GM18873 (cell line): ENCODE measurements around the gene SQSTM1.
"Not testable (repeated sequence)": the region's sequence is repeated elsewhere in the genome, so short reads cannot be mapped to it uniquely, and the experiment has no call there.

Experiments
- ATAC-seq: cut with Tn5 transposase; IDR thresholded peaks from one replicate; pipeline ENCODE4 v1.9.1; 2021; ENCODE audit warnings: mild to moderate bottlenecking, moderate library complexity, moderate number of reproducible peaks; ENCODE audit not compliant: unreplicated experiment, low FRiP score

Gene SQSTM1

DNA sequence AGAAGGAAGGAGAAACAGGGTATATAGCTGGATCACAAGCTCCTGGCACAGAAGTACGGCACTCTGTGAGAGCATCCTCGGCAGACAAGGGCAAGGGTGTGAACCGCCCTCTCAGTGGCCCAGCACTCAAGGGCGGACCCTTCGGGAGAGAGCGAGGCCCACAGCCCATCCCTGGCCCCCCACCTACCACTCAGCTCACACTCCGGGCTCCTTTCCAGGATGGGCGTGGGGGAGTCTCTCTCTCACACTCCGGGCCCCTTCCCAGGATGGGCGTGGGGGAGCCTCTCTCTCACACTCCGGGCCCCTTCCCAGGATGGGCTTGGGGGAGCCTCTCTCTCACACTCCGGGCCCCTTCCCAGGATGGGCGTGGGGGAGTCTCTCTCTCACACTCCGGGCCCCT, 50.8 kb downstream of the SQSTM1 start:
- ATAC-seq, result not testable (repeated sequence)

DNA sequence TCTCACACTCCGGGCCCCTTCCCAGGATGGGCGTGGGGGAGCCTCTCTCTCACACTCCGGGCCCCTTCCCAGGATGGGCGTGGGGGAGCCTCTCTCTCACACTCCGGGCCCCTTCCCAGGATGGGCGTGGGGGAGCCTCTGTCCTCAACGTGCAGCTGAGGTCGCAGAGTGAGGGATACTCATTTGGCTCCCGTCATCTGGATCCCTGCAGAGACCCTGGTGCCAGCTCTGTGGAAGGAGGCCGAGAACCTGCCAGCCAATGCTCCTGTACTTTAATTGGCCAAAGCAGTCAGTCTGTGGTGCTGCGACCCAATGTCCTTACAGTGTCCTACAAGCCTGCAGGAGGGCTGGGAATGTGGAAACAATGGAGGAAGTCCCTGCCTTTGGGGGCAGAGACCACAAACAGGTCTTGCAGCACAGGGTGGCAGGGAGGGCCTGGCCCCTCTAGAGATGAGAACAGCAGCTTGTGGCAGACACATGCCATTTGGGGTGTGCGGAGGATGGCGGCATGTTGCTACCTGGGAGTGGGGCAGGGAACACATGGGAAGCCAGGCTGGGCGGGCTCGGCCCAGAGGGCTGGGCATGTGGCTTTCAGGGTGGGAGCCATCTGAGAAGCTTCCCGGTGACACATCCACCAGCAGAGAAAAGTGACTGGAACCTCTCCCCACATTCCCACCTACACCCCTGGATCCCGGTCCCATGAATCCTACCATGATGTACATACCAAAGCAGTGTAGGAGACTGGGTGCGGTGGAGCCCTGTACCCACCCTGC, 51.5 kb downstream of the SQSTM1 start:
- ATAC-seq, result no peak

DNA sequence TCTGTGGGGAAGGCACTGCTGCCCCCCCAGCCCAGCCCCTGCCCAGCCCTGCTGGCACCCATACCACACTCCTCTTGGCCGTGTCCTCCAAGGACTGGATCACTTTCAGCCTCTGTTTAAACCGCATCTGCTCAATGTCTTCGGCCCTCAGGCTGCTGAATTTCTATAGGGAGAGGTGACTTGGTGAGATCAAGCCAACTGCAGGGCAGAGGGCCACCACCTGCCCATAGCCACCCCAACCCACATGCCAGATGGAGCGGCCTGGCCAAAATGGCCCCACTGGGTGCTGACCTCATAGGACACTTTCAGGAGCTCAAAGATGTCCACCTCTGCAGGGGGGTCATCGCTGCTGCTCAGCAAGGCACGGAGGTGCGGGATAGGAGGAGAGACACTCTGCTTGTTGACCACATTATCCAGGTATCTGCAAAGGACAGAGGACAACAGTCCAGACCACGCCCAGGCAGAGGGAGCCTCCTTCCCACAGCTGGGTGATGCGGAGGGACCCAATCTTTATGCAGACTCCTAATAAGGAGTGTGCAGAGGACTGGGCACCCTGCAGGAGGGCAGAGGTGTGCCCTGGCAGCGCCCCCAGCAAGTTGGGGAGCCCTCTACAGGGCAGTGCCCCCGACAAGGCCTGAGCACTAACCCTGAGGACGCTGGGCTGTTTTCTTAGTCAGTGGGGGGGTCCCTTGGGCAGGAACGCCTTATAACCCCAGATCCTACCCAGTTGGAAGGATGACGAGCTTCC, 52.3 kb downstream of the SQSTM1 start:
- ATAC-seq, result no peak

DNA sequence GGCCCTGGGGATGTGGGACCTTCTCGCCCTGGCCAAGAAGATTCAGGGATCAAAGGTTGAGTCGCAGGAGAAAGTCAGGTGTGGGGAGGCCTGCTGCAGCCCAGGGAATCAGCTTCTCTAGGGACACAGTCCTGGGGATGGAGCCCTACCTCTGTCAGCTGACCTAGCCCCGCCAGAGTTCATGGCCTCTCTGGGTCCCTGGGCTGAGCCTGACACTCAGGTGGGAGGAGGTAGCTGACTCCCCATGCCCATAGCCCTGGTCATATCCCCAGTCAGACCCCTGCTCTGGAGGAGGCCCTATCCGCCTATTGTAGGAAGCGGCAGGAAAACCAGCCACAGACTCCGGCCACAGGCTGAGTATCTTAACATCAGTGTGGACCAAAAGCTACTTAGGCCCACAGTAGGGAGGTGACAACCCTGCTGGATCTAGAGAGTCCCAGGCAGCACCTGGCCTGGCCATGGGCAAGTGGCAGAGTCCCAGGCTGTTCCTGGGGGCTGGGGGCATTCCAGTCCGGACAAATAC, 52.9 kb downstream of the SQSTM1 start:
- no peak for ATAC-seq

DNA sequence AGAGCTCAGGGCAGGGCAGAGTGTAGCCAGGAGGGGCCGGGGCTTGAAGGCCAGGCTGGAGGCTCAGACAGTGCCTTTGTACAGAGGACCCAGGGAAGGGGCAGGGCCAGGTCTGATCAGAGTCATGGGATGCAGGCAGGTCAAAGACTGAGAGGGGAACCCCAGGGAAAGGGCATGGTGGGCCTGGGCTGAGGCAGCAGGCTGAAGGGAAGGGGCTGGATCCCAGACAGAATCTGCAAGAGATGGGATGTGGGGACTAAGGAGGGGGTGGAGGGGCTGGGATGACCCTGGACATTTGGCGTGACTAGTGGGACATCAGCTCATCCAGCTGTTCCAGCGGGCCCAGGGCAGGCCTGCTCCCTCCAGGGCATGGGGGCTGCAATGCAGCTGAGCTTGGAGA, 53.4 kb downstream of the SQSTM1 start:
- no peak for ATAC-seq

DNA sequence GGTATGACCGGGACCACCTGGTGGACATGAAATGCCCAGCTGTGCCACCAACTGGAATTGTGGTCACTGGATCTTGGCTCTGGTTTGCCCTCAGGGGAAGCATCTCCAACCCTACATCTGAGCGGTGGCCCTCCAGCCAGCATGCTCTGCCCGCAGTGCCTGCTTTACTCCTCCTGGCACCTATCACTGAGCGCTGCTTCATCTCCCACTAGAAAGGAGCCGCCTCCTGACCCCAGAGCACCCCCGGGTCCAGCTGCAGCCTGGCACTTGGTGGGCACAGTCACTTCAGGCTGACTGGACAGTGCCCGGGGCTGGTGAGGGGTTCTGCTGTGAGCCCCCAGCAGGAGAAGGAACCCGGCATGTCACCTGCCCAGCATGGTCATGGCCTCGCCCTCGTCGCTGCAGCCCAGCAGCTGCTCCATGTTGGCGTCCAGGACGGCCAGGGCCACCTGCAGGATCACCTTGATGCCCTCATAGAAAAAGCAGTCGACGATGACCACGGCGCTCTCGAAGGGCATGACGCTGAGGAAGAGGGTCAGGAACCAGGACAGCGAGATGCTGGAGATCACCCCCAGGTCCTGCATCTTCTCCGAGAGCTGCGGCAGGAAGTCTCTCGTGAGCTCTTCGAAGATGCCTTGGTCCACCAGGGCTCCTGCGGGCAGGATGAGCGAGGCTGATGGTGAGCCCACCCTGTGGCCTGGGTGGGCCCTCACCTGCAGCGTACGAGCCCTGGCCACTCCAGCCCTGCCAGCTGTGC, 54.0 kb downstream of the SQSTM1 start:
- ATAC-seq, result no peak

DNA sequence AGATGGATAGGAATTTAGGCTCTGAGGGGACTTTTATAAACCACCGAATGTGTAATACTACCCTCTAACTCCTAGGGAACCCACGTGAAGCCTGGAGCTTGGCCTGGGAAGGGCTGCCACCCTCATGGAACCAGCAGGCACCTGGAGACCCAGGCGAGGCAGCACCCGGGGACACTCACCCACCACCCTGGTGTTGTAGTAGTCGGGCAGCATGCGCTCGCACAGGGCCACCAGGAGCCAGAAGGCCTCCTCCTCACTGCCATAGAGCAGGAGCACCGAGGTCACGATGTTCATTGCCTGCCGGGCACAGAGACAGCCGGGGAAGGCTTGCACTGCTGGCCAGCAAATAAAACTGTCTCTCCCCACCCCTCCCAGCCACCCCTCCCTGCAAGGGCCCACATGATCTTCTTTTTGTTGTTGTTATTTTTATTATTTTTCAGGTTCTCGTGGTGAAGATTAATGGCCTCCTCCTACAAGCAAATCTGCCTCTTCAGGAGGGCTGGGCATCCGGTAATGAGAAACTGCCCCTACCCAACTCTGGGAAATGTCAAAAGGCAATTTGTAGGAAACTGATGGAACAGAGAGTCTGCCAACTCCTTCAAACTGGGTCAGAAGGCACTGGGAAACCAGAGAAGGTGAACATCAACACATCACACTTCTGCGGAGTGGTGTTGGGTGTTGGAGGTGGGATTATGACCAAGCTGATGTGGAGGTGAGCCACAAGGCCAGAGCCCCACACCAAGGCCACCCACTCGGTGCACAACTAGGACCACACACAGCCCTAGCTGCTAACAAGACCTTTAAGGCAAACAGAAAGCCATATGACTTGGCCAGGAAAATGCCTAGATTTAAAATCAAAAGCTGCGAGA, 55.3 kb downstream of the SQSTM1 start:
- ATAC-seq, result no peak

DNA sequence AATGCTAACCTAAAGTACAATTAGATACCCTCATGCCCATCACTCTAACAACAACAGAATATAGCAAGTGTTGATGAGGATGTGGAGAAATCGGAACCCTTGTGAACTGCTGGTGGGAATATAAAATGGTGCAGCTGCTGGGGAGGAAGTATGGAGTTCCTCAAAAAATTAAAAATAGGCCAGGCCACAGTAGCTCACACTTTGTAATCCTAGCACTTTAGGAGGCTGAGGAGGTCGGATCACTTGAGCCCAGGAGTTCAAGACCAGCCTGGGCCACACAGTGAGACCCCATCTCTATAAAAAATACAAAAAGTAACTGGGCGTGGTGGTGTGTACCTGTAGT, 55.9 kb downstream of the SQSTM1 start:
- ATAC-seq, result no peak

DNA sequence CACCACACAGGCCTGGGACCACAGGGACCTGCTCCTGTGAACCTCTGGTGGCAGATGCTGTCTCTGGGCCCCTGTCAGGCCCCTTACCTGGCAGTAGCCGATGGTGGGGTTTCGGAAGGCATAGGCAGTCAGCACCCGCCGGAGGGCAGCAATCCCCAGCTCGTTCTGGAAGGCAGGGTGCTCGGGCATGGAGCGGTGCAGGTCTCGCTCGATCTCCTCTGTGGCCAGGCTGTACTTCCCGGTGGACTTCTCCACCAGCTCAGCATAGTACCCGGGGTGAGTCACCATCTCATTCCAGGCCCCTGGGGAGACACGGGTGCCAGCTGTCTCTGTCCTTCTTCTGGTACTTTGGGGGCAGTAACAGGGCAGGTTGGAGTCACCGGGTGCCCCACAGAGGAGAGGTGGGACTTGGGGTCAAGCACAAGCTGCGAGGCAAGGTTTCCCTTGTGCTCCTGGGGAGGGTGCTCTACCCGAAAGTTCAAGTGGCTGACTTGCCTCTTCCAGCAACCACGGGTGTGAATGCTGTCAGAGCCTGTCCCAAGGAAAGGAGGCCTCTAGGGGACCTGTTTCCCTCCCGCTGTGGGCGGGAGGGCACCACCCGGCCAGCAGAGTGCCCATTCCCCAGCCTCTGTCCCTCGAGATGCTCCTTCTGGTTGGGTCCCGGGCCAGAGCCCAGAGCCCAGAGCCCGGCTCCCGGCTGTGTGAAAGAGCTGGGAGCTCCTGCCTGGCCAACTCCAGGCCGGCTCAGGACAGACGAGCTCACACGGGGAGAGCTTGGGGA, 57.7 kb downstream of the SQSTM1 start:
- no peak for ATAC-seq

DNA sequence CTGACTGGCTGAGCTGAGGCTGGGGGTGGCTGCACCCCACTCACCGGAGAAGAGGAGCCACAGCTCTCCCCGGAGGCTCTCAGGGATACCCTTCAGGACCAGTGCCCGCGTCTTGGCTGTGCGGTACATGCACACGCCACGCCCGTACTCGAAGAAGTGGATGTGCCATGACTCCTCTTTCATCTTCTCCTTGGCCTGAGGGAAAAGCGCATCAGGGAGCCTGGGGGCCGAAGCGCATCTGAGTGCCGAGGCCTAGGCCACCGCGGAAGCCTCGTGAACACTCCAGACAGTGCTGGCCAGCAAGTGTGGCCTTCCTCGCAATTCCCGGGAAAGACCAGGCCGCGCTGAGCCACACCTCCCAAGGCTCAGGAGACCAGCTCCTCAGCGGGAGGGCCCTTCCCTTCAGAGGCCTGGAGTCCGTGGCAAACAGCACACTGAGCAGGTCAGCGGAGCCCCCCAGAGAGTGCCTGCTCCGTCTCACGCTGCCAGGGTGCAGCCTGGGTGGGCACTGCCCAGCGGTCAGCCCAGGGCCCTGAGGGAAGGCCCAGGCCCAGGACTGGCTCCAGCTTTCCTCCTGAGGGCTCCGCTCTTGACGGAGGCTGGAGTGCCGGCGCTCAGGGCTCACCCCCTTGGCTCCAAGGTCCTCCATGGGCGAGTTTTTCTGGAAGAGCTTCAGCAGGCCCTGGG, 58.4 kb downstream of the SQSTM1 start:
- no peak for ATAC-seq

DNA sequence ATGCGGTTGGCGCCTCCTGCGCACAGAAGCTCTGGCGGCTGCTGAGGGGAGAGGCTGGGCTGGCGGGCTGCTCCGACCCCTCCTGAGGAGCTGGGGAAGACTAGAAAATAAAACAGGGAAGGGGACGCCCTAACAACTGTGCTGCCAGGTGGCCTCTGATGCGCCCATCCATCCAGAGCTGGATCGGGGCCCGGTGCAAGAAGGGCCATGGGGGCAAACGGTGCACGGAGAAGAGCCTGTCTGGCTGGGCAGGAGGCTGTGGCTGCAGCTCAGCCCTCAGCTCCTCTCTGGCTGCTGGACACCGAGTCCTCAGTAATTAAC, 58.9 kb downstream of the SQSTM1 start:
- ATAC-seq, result no peak

DNA sequence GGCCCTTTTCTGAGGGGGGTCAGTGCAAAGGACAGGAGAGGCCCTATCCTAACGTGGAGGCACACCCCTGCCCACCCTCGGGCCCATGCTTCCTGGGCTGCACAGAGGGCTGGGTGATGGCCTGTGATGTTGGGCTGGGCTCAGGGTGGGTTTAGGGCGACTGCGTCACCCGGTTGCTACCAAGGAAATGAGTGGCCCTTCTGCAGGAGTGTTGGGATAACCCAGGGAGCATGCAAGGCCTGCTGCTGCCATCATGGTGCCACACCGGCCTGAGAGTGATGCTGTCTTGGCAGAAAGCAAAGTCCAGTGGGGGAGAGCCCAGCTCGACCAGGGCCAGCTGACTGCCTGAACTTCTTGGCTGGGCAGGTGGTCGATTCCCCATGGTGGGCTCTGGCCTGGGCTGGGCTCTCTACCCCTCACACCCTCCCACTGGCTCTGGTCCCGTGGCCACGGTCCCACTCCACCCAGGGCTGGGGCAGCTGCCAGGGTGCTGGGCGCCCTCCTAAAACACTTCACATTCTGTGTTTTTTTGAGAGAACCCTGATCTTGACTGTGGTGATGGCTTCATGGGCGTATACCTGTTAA, 59.5 kb downstream of the SQSTM1 start:
- no peak for ATAC-seq

DNA sequence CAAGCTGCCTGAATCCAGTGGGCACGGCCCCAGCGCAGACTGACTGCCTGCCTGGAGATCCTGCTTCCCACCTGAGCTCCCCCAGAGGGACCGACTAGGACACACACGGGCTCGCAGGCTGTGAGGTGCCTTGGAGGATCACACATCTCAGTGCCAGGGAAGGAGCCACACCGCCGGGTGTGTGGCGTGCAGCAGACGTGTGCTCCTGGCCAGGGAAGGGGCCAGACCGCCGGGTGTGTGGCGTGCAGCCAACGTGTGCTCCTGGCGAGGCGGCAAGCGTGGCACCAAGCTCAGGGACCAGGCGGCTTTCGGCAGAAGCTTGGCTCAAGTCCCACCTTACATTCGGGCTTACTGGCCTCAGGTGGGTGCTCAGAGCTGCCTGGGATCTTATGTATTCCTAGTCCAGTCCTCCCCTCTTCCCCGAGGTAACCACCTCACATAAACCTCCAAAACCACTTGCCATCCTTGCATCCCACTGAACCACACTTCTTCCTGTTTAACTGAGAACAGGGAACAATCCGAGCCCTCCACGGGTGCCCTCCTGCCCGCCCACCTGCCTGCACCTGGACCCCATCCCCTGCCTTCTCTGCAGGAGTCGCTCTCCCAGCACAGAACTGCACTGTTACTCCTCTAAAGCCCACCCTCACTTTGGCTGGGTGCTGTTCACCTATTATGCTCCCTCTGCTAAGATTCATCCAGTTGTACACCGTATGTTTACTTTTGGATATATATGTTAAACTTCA, 60.3 kb downstream of the SQSTM1 start:
- no peak for ATAC-seq

DNA sequence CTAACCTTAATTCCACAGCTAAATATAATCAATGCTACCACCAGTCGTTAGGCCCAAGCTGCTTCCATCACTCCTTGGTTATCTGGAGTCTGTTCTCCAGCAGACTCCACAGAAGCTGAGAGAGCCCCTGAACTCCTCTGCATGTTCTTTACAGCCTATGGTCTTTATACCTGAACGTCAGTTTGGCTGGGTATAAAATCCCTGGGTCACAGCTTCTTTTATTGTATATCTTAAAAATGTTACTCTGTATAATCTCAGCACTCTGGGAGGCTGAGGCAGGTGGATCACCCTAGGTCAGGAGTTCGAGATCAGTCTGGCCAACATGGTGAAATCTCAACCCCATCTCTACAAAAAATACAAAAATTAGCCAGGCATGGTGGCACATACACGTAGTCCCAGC, 61.6 kb downstream of the SQSTM1 start:
- ATAC-seq, result no peak

DNA sequence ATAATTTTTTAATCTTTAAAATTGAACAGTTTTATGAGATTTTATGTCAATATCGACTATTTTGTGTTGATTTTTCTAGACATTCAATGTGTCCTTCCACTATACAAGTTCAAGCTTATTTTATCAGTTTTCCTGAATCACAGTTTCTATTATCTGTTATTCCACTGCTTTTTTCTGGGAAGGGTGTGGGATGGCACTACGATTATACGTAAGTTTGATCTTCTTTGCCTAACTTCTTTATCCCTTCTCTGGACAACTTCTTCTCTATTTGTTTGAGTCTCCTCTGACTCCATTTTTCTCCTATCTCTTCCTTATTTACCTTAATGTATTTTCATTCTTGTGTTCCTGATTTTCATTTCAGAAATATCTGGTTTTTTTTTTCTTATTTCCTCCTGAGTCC, 62.5 kb downstream of the SQSTM1 start:
- ATAC-seq, result no peak

DNA sequence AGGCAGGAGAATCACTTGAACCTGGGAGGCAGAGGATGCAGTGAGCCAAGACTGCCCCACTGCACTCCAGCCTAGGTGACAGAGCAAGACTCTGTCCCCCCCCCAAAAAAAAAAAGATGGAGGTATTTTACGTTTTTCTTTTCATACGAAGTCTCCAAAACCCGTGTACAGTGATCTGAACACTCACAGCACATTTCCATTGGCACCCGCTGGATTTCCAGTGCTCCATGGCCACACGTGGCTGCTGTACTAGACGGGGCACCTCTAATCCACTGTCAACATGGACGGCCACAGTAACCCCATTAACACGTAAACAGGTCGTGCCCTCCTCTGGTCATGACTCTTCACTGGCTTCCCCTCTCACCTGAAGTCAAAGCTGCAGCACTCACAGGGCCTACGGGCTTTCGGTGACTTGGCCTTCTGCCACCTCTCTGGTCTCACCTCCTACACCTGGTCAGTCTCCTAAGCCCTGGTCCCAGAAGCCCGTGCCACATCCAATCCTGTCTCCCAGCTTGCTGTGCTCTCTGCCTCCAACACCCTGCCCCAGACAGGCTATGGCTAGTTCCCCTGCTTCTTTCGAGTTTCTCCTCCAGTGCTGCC, 64.9 kb downstream of the SQSTM1 start:
- ATAC-seq, result no peak

DNA sequence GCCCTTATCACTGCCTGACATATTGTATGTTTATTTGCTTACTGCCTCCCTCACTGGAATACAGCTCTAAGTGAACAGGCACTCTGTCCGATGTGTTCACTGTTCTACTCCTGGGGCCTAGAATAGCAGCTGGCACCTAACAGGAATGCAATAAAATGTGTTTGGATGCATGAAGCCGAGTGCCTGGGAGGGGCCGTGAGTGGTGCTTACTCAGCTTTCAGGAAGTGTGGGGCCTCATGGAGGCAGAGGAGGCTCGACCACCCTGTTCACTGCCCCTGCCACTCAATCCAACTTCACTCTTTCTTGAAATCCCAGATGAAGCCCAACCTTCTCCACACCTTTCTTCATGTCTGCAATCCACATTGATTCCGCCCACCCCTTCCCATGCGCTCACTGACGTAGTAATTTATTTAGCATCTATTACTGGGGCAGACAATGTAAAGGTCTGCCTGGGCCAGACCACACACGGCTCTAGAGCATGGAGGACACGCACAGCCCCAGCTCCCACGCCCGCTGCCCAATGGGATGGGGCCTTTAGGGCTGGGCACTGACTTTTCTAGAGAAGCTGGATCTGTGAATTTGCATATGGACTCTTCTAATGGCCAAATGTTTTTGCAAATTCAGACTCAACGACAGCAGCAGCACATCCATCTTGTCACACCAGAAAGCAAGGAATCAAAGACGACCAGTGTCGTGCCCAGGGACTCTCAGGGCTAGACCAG, 65.6 kb downstream of the SQSTM1 start:
- ATAC-seq, result no peak
